Uterus (tissue), 2 donors: ENCODE results near the gene B4GALNT3.

ENCODE experiments used
- POLR2A ChIP-seq, 2 donors: fragments of 450-650 bp; IDR thresholded peaks; one replicate each; pipeline ENCODE4 v1.6.1; 2016; ENCODE audit warnings: antibody characterized with exemption in 2 of 2, mild to moderate bottlenecking in 1 of 2, moderate library complexity in 1 of 2
- TF ChIP-seq, protein P1 (sequence below), 4 experiments: fragments of 200-600 bp in 2 of 4; fragments of 450-650 bp in 2 of 4; sonication (generic) in 2 of 4; IDR thresholded peaks; one replicate each; pipeline ENCODE4 v1.5.1; 2016 to 2019; ENCODE audit warnings: antibody characterized with exemption in 4 of 4, mild to moderate bottlenecking in 2 of 4, moderate library complexity in 1 of 4

DNA sequence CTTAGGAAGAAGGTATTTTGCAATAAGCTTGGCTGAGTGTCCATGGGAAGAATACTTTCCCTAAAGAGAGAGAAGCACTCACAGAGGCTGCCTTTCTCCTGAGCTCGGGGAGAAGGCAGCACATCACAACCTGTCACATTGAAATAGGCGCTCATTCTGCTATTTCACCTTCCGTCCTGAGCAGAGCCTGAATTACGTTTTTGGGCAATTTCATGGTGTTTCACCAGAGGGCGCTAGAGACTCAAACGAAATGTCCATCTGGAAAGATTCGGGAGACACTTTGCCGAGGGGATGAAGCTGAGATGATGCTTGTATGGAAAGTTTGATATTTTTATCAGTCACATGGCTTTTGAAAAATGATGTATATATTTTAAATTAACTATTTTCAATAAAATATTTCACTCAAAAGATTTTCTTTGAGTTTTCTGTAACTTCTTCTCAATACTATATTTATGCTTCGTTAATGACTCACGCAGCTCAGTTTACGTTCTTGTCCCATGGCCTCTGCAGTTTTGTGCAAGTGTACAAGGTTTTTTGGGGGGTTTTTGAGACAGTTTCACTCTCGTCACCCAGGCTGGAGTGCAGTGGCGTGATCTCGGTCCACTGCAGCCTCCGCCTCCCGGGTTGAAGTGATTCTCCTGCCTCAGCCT is 17.4 kb upstream of the B4GALNT3 start:
- TF ChIP-seq, protein P1, sequence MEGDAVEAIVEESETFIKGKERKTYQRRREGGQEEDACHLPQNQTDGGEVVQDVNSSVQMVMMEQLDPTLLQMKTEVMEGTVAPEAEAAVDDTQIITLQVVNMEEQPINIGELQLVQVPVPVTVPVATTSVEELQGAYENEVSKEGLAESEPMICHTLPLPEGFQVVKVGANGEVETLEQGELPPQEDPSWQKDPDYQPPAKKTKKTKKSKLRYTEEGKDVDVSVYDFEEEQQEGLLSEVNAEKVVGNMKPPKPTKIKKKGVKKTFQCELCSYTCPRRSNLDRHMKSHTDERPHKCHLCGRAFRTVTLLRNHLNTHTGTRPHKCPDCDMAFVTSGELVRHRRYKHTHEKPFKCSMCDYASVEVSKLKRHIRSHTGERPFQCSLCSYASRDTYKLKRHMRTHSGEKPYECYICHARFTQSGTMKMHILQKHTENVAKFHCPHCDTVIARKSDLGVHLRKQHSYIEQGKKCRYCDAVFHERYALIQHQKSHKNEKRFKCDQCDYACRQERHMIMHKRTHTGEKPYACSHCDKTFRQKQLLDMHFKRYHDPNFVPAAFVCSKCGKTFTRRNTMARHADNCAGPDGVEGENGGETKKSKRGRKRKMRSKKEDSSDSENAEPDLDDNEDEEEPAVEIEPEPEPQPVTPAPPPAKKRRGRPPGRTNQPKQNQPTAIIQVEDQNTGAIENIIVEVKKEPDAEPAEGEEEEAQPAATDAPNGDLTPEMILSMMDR (IDR thresholded peaks at IDR 0.05): peak; percentile 73 to 81 (median 76)
- no peak for TF ChIP-seq POLR2A (IDR thresholded peaks at IDR 0.05)
